Left kidney (tissue), 2 donors: ENCODE measurements around the gene HEPN1. TPM values are rescaled to one million over a fixed set of nuclear protein-coding genes. Genes with fewer than 3 reads are reported as not detected.

ENCODE experiments used
- DNase-seq: peaks from one replicate; pipeline ENCODE4 v3.0.0-alpha.2; 2013
- polyA plus RNA-seq: library from polyadenylated mRNA; unstranded; fragments of 120-200 nt; gene quantifications from one replicate; pipeline ENCODE4 v1.2.1, GENCODE V29; 2013; ENCODE audit not compliant: insufficient read length

The HEPN1 gene
- polyA plus RNA-seq, 1 donor, result 1.7 TPM

DNA sequence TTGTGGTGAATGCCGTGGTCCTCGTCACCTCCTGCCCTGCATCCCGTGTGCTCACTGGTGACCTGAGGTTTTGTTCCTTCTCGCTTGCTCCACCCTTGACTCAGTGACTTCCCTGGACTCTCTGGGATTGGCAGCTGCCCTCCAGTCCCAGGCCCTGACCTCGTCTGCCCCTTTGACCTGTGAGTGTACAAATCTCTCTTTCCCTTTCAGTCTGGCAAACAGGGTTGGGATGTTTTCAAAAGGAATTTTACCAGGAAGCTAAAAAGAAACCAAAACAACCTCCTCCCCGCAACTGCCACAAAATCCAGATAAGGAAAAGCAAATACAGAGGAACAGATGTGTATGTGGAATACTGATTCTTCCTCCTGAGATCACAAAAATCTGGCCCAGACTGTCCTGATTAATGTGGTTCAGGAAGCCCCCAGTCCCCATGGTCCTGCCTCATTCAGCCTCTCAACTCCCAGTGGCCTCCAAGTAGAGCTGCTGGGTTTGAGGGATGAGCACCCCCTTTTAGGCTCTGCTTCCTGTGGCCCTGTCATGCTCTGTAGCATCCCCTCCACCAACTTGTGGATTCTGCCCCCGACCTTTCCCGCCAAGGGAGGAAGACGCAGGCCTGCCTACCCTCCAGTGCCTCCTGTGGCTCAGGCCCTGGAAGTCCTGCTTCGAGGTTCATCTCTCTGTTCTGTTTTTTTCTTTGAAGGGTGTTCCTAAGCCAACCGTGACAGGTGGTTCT is 36.5 kb upstream of the HEPN1 start:
- no peak for DNase-seq

DNA sequence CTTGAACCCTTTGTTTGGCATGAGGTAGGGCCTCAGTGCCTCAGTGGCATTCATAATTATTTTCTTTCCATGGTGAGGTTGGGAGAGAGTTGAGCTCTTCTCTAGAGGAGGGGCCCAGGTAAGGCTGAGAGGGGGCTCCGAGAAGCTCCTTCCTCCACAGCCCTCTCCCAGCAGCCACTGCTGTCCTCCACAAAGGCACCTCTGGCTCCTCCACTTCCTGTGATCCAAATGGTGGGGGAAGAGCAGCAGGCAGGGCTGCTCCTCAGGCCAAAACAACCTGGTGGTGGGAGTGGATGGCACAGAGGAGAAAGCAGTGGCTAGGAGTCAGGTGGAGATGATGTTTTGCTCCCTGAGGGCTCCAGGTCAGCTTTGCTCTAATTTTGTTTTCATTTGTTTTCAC is 34.7 kb upstream of the HEPN1 start:
- no peak for DNase-seq

DNA sequence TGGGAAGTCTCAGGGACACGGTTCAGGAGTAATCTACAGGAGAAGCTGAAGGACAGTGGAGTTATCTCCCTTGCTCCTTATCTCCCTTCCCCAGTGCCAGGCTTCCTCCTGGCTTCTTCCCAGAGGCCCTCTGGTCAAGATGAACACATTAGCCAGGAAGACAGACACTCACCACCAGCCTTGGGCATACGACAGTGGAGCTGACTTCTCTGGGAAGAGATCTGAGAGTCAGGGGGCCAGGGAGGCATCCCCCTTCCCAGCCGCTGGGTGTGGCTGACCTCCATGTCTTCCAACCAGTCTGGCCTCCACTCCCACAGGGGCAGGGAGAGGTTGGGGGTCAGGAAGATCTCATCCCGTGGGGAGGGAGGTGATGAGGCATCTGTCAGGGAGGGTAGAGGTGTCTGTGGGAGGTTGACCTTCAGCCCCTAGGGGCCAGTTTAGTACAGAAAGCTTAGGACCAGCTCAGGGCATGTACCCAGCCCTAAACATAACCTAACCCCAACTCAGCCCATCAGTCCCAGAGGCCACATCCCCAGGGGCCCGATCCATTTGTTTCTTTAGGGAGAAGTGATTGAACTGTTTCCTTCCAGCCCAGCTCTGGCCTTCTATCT is 34.1 kb upstream of the HEPN1 start:
- no peak for DNase-seq

DNA sequence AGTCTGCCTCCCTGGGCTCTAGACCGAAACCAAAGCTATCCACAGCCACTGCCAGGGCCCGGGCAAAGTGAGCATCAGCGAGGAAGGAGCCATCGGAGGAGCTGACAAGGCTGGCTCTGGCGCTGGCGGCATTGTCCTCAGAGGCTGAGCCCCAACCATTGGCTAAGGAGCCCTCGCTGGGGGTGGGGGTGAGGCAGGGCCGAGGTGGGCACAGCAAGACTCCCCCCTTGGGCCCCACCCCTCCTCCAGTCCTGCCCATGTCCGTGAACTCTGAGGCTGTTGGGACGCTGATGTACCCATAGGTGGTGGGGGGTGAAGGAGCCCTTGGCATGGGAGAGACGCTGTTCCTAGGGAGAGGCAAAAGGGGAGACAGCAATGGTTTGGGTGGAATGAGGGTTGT is 32.6 kb upstream of the HEPN1 start:
- no peak for DNase-seq

DNA sequence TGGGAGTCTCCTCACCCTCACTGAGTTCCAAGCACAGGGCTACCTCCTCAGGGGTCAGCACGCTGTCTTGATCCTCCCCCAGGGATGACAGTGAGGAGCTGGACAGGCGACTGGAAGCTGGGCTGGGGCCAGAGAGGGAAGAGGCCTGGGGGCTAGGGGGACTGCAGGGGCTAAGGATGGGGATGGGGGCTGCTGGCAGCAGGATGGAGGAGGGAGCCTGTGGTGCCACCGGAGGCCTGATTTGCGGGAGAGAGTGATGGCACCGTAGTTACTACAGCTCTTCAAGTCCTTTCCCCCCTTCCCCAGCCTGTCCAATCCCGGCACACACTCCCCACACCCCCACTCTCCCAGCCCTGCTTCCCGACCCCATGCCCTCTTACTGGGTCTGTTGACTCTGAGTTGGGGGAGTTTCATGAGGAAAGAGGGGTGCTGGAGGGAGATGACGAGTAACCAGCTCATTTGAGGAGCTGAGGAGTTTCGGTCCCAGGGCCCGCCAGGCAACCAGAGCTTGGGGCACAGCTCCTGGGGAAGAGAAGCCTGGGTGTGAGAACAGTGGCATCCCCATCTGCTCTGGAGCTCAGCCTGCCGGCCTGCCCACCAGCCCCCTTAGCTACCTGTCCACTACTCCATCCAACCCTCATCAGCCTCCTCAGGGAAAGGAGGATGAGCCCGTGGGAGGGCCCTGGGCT is 31.9 kb upstream of the HEPN1 start:
- DNase-seq, result no peak

DNA sequence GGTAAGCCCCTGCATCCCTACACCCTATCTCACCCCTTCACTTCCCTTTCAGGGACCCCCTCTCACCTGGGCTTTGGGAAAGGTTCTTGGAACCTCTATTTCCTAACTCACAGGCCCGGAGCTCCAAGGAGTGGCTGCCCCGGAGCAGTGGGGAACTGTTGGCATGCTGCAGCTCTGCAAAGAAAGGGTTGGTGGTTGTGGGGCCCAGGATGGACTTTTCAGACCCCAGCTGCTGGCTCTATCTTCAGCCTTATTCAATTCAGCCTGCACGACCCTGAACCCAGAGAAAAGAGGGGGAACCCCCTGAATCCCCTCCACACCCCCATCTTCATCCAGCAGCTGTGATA is 31.4 kb upstream of the HEPN1 start:
- no peak for DNase-seq

DNA sequence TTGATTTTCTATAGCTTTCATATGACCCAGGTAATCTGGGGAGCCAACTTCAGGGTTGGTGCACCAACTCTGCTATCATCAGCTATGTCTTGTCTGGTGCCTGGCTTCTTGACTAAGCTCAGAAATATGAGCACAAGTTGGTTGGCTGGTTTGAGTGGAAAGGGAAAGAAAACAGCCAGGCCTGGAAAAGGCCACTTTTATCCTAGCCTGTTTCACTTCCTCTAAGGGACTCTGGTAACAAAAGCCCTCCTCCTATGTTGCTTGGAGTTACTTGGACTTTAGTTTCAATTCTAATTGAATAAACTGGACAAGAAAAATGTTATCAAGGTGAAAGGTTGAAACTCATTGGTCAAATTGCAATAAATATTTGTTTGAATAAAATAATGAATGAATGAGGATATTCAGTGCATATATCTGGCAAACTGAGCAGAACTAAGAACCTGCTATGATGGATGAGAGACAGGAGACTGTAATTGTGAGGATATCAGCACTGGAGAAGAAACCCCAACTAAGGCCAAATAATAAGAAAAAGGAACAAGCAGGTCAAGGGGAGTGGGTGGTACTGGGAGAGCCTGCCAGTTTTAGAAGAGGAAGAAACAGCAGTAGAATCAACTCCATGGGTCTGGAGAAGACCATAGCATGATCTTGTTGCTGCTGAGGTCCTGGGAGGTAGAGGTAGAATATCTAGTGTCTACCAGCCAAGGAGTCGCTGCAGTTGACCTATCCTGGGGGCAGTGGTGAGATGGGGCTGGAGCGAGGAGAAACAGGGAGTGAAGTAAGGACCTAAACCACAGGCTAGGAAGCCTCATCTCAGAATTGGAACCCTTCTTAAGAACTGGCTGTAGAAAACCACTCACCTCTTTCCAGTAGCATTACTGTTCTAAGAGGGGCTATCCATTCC is 29.6 kb upstream of the HEPN1 start:
- DNase-seq, result no peak

DNA sequence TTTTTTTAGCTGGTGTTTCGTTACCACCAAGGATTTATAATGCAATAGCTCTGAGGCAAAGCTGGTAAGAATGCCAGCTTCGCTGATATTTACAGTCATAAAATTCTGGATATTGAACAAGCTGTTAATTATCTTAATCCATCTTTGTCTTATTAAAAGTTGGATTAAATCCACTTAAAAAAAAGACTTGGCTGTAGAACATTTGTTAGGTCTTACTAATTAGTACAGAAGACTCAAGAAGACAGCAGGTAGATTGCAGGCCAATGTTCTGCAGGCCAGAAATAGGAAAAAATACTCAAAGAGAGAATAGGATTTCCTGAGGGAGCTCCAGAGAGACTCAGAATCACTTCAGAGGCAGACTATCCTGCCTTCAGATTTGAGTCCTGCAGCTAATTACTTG is 28.9 kb upstream of the HEPN1 start:
- DNase-seq, result no peak

DNA sequence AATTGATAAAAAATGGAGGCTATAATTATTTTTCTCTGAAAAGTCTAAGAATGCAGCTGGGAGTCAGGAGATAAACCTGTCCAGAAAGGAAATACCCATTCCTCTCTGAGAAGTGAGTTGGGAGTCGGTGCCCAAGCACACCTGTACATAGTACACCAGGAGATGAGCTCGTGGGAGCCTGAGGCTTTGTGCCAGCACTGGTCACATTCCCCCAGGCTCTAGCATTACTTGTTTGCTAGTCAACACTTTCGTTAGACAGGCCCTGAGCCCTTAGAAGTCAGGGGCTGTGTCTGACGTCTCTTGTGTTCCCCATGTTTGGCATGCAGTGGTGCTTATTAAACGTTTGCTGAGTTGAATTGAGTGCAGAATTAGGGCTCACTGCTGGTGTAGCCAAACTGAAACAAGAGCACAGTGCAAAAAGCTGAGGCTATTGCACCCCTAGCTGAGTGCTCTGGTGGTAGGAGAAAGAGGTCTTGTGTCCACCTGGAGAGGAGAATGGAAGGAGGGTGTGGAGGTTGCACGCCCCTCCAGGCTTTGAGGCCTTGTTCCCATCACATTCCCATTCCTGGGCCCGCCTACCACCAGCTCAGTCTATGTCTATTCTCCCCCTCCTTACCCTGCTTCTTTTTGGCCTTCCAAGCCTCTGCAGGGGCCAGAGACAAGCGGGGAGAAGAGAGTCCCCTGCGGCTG is 28.2 kb upstream of the HEPN1 start:
- no peak for DNase-seq

DNA sequence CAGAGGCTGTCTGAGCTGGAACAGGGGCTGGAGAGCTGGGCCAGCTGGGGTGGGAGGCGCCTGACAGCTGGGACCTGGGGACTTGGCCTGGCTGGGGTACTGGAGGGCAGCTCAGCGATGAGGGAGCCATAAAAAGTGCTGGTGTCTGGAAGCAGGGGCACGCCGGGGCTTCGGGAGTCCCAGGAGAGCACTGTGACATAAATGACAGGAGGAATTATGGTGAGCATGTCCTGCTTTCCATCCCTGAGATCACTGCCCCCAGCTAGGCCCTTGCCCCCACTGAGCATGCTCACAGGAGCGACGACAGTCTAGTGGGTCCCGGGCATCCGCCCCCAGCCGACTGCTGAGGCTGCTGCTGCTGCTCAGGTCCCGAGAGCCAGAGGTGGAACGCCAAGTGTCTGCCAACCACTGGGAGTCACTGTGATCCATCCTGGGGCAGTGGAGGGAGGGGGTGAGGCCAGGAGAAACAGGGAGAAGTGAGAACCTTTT is 27.6 kb upstream of the HEPN1 start:
- DNase-seq, result no peak

DNA sequence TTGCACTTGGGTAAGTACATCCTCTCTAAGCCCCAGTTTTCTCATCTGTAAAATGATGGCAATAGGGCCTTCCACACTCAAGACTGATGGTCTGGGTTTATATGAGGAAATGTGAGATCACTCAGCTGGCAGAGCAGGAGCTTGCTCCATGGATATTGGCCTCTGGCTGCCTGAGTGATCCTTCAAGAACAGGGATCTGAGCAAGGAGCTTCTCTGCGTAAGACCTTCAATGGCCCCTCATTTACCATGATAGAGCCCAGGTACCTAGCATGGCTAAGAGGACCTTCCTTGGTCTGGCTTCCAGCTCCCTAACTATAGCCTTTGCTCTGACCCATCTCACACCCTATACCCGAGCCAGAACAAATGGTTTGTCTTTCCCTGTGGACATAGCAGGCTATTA is 26.9 kb upstream of the HEPN1 start:
- DNase-seq, result no peak

DNA sequence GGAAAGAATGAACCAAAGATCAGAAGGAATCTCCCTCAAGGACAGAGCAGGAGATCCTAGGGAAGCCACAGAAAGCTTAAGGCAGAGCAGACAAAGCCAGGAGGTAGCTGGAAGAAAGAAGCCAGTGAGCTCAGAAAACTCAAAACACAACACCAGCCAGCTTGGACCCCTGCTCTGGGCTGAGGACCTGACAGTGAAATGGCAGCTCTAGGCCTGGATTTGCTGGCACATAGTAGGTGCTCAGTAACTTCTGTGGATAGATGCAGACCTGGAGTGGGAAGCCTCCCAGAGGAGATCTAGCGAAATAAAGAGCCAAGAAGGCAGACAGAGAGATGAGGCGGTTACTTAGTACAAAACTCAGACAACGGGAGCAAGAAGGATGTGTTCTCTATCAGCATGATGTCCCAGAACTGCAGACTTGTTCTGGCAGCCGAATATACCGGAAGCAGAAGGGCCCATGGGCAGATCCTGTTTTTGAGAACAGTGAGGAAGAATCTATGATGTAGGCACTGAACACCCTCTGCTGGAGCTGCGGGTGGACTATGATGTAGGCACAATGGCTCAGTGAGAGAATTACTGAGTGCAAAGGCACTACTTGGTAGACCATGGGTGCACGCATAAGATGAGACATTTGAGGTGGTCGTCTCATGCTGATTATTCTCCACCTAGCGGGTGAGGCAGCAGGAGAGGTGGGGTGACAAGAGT is 26.1 kb upstream of the HEPN1 start:
- no peak for DNase-seq

DNA sequence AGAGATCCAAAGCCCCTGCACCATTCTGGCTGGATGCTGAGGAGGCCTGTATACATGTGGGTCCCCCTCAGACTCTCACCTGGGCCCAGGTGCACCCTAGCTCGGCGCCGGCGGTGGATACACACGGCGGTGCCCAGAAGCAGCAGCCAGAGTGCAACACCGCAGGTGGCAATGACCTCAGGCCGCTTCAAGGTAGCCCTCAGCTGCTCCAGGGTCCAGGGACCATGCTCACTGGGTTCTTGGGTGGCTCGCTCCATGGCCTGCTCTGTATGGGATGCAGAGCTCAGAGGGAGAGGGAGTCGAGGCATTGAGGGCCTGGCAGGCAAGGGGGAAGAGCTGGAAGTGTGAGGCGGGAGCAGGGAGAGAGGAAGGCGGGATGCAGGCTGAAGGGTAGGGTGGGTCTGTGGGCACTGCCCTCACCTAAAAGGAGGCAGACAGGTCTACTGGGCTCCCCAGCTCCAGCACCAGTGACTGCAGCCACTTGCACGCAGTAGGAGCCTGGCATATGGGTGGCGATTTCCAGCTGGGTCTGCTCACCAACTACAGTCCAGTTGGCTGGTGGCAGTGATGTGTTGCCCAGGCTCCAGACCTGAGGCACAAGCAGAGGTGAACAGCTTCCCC is 25.2 kb upstream of the HEPN1 start:
- no peak for DNase-seq

DNA sequence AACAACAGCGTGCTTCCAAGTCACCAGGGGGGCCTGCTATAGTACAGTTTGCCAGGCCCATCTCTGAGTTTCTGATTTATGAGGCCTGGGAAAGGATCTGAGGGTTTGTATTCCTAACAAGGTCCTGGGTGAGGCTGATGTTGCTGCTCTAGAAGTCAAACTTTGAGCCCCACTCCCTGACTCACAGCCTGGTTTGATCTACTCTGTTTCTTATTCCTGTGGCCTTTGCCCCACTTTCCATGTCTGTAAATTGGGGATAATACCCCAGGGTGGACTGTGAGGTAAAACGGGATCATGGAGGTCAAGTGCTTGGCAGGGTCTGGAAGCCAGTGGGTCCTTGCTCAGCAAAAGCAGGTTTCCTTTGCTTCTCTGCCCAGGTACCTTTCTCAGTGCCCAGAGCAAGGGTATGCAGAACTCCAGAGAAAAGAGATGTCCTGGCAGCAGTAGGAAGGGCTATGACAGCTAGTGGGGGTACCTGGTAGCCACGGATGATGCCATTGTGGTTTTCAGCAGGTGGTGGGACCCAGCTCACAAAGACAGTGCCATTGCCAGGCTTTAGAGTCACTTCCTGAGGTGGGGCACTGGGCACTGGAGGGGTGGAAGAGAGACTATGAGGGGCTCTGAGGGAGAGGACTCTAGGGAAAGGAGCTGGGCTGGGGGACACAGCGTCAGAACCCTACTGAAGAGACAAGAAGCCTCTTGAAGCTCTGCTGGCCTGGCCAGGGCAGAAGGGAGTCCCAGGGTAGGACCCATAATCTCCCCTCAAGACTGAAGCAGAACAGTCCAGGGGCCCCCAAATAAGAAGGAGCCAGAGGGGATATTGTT is 24.2 kb upstream of the HEPN1 start:
- no peak for DNase-seq

DNA sequence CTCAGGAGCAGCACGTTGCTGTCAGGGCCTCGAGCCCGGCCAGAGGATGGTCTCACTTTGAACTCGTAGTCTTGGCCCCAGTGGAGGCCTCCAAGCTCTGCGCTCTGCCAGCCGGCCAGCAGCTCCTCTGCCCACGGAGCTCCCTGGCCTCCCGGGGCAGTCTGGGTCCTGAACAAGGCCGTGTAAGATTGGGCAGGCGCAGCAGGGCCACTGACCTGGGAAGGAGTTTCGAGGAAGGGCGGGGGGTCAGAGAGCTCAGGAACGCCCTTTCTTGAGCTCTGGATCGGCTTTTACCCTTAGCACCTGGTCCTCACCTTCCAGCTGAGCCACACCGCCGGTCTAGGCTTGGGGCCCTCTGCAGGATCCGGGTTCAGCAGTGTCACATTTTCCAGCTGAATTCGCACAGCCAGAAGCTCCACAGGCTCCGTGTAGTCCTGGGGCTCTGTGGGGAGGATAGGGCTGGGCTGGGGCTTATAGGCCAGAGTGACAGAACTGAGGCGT is 23.5 kb upstream of the HEPN1 start:
- DNase-seq, result no peak

DNA sequence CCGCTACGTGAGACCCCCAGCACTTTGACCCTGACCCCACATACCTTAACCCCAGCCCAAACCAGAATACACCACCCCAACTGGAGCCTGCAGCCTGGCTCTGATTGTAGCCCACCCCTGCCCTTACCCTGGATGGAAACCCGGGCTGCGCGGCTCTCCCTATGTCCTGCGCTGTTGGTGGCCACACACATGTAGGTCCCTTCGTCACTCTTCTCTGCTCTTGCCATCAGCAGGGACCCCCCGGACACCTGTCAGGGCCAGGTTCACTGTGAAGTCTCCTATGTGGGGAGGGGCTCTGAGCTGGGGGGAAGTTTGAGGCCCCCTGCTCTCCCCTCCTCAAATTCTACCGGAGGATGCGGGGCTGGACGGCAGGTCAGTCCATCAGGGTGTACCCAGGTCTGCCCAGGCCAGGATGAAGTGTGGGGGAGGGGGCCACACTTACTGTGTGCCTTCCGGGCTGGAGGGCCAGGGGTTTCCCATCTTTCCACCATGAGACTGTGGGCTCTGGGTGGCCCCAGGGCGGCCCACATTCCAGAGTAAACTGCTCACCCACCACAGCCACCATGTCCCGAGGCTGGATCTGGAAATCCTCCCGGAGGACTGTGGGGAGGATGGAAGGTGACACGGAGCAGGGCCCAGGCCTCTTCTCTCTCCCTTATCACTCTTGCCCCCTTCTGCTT is 22.8 kb upstream of the HEPN1 start:
- no peak for DNase-seq

DNA sequence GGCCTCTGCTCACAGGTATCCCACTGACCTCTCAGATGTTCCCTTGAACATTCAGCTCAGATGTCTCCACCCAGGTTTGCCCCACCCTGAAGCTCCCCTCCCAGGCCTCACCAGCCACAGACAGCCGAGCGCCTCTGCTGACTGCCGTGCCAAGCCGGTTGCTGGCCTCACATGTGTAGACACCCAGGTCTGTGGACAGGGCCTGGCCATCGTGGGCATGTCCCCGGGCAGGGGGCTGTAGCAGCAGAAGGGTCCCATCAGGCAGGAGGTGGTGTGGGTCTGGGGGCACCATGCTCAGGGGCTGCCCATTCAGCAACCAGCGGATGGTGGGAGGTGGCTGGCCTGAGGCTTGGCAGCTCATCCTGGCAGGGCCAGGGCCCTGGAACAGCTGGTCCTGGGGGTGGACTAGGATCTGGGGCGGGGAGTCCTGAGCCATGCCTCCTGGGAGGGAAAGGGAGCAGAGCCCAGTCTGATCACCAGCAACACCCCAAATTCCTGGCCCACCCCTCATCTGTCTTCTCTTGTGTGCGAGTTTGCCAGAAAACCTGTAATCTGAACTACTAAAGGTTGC is 22.1 kb upstream of the HEPN1 start:
- DNase-seq, result no peak

DNA sequence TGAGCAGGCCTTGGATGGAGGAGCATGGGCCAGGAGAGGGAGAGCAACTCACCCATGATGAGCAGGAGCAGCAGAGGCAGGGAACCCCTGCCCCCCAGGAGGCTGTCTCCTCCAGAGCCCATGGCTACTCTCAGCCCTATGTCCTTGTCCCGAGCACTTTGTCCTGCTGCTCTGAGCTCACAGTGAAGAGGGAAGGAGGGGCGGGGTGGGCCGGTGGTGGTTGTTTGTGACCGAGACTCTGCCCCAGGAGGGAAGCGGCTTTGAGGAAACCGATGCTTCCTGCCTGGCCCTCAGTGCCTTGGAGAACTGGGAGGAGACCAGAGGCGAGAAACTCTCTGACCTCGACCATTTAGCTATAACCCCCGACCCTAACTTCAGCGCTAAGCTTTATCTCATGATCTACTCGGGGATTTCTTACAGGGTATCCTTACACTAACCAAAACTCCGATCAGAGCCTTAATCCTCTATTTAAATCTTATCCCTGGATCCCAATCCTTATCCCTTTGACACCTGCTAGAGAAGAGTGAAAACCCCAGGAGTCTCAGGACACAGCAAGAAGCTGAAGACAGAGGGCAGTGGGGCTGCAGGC is 21.3 kb upstream of the HEPN1 start, which contains the start of gene ROBO4:
ROBO4 (minus strand) TSS at position 192 of the 589 bp plus-strand sequence; CDS start at position 122, 70 bp downstream.
- no peak for DNase-seq
